ENCODE measurements around the gene GRM8.
A peak's percentile ranks its signal among the peaks of the same experiment; 100 is the strongest.

Gene GRM8

GRCh38 chr7:127252778-127253280, at the start of gene GRM8:
TSS of gene GRM8 (minus strand) at chr7:127252941.
- H3K4me1 Mint-ChIP-seq (ENCODE audit: low read depth) = peaks cover 17% of the 10 kb centered on the region
- H3K27me3 Mint-ChIP-seq = peaks cover 89% of the 10 kb centered on the region
- peak within 1 kb of the TSS; percentile 89 for H3K4me3 Mint-ChIP-seq
- peak within 1 kb of the TSS; percentile 48 for H3K27ac Mint-ChIP-seq
- peaks cover 7% of the 10 kb centered on the region for H3K36me3 Mint-ChIP-seq (ENCODE audit: low read depth)
- intact Hi-C loops (cut with micrococcal nuclease) = no loop called here
- no peaks in the 10 kb centered on the region for H3K9me3 Mint-ChIP-seq

- no peak overlapping the region for H3K4me3 Mint-ChIP-seq
- intact Hi-C loops (cut with micrococcal nuclease) = no loop called here
- no peaks in the 10 kb centered on the region for H3K4me1 Mint-ChIP-seq (ENCODE audit: low read depth)
- no peaks in the 10 kb centered on the region for H3K9me3 Mint-ChIP-seq
- H3K36me3 Mint-ChIP-seq (ENCODE audit: low read depth) = no peaks in the 10 kb centered on the region
- H3K27me3 Mint-ChIP-seq = peaks cover 9% of the 10 kb centered on the region
- no peak overlapping the region for H3K27ac Mint-ChIP-seq
Observed at GRCh38 chr7:127290801-127291361, 38.1 kb upstream of the GRM8 start.

- intact Hi-C loops (cut with micrococcal nuclease) = no loop called here
- Mint-ChIP-seq H3K4me3 (no peak overlapping the region), H3K36me3 (ENCODE audit: low read depth) (no peaks in the 10 kb centered on the region), H3K9me3 (no peaks in the 10 kb centered on the region), H3K4me1 (ENCODE audit: low read depth) (no peaks in the 10 kb centered on the region), H3K27me3 (peaks cover 6% of the 10 kb centered on the region), H3K27ac (no peak overlapping the region)
Observed at GRCh38 chr7:127290116-127290655, 37.4 kb upstream of the GRM8 start.

- Mint-ChIP-seq H3K4me1 (ENCODE audit: low read depth) (no peaks in the 10 kb centered on the region), H3K4me3 (no peak overlapping the region), H3K9me3 (no peaks in the 10 kb centered on the region), H3K27ac (no peak overlapping the region), H3K36me3 (ENCODE audit: low read depth) (no peaks in the 10 kb centered on the region), H3K27me3 (peaks cover 5% of the 10 kb centered on the region)
- intact Hi-C loops (cut with micrococcal nuclease) = no loop called here
Observed at GRCh38 chr7:127287133-127287532, 34.4 kb upstream of the GRM8 start.

GRCh38 chr7:127270093-127270492, 17.4 kb upstream of the GRM8 start:
- Mint-ChIP-seq H3K27me3 (peaks cover 12% of the 10 kb centered on the region), H3K27ac (no peak overlapping the region), H3K4me3 (no peak overlapping the region), H3K9me3 (no peaks in the 10 kb centered on the region), H3K36me3 (ENCODE audit: low read depth) (no peaks in the 10 kb centered on the region), H3K4me1 (ENCODE audit: low read depth) (no peaks in the 10 kb centered on the region)
- intact Hi-C loops (cut with micrococcal nuclease) = no loop called here

GRCh38 chr7:127266047-127266446, 13.3 kb upstream of the GRM8 start:
- Mint-ChIP-seq H3K27ac (no peak overlapping the region), H3K4me3 (no peak overlapping the region), H3K36me3 (ENCODE audit: low read depth) (no peaks in the 10 kb centered on the region), H3K4me1 (ENCODE audit: low read depth) (no peaks in the 10 kb centered on the region), H3K27me3 (peaks cover 28% of the 10 kb centered on the region), H3K9me3 (no peaks in the 10 kb centered on the region)
- intact Hi-C loops (cut with micrococcal nuclease) = no loop called here

- peaks cover 24% of the 10 kb centered on the region for H3K27me3 Mint-ChIP-seq
- H3K36me3 Mint-ChIP-seq (ENCODE audit: low read depth) = no peaks in the 10 kb centered on the region
- peaks cover 8% of the 10 kb centered on the region for H3K9me3 Mint-ChIP-seq
- H3K4me3 Mint-ChIP-seq = no peak overlapping the region
- intact Hi-C loops (cut with micrococcal nuclease) = no loop called here
- no peaks in the 10 kb centered on the region for H3K4me1 Mint-ChIP-seq (ENCODE audit: low read depth)
- no peak overlapping the region for H3K27ac Mint-ChIP-seq
Observed at GRCh38 chr7:127264219-127264618, 11.5 kb upstream of the GRM8 start.

- H3K4me3 Mint-ChIP-seq = no peak overlapping the region
- no peaks in the 10 kb centered on the region for H3K4me1 Mint-ChIP-seq (ENCODE audit: low read depth)
- no peak overlapping the region for H3K27ac Mint-ChIP-seq
- peaks cover 59% of the 10 kb centered on the region for H3K27me3 Mint-ChIP-seq
- intact Hi-C loops (cut with micrococcal nuclease) = no loop called here
- H3K9me3 Mint-ChIP-seq = peaks cover 12% of the 10 kb centered on the region
- H3K36me3 Mint-ChIP-seq (ENCODE audit: low read depth) = peaks cover 7% of the 10 kb centered on the region
Observed at GRCh38 chr7:127258111-127258510, 5.4 kb upstream of the GRM8 start.

GRCh38 chr7:127257086-127257485, 4.3 kb upstream of the GRM8 start:
- intact Hi-C loops (cut with micrococcal nuclease) = no loop called here
- Mint-ChIP-seq H3K27ac (no peak overlapping the region), H3K4me1 (ENCODE audit: low read depth) (peaks cover 6% of the 10 kb centered on the region), H3K9me3 (peaks cover 12% of the 10 kb centered on the region), H3K4me3 (no peak overlapping the region), H3K27me3 (peaks cover 68% of the 10 kb centered on the region), H3K36me3 (ENCODE audit: low read depth) (peaks cover 7% of the 10 kb centered on the region)

GRCh38 chr7:127256041-127256725, 3.4 kb upstream of the GRM8 start:
- intact Hi-C loops (cut with micrococcal nuclease) = no loop called here
- Mint-ChIP-seq H3K4me3 (no peak overlapping the region), H3K9me3 (peaks cover 12% of the 10 kb centered on the region), H3K27ac (no peak overlapping the region), H3K4me1 (ENCODE audit: low read depth) (peaks cover 15% of the 10 kb centered on the region), H3K36me3 (ENCODE audit: low read depth) (peaks cover 7% of the 10 kb centered on the region), H3K27me3 (peaks cover 68% of the 10 kb centered on the region)

- peaks cover 17% of the 10 kb centered on the region for H3K4me1 Mint-ChIP-seq (ENCODE audit: low read depth)
- H3K27ac Mint-ChIP-seq = no peak overlapping the region
- no peak overlapping the region for H3K4me3 Mint-ChIP-seq
- peaks cover 5% of the 10 kb centered on the region for H3K9me3 Mint-ChIP-seq
- intact Hi-C loops (cut with micrococcal nuclease) = no loop called here
- peaks cover 84% of the 10 kb centered on the region for H3K27me3 Mint-ChIP-seq
- H3K36me3 Mint-ChIP-seq (ENCODE audit: low read depth) = peaks cover 7% of the 10 kb centered on the region
Observed at GRCh38 chr7:127254163-127254684, 1.5 kb upstream of the GRM8 start.

- intact Hi-C loops (cut with micrococcal nuclease) = no loop called here
- Mint-ChIP-seq H3K4me1 (ENCODE audit: low read depth) (peaks cover 17% of the 10 kb centered on the region), H3K36me3 (ENCODE audit: low read depth) (peaks cover 7% of the 10 kb centered on the region), H3K27me3 (peaks cover 85% of the 10 kb centered on the region), H3K4me3 (peak overlapping the region; percentile 89), H3K27ac (peak overlapping the region; percentile 48), H3K9me3 (no peaks in the 10 kb centered on the region)
Observed at GRCh38 chr7:127253281-127254162, 781 bp upstream of the GRM8 start.

GRCh38 chr7:127252377-127252713, 396 bp downstream of the GRM8 start:
- peaks cover 7% of the 10 kb centered on the region for H3K36me3 Mint-ChIP-seq (ENCODE audit: low read depth)
- H3K4me1 Mint-ChIP-seq (ENCODE audit: low read depth) = peaks cover 17% of the 10 kb centered on the region
- peak overlapping the region; percentile 89 for H3K4me3 Mint-ChIP-seq
- intact Hi-C loops (cut with micrococcal nuclease) = no loop called here
- no peak overlapping the region for H3K27ac Mint-ChIP-seq
- no peaks in the 10 kb centered on the region for H3K9me3 Mint-ChIP-seq
- H3K27me3 Mint-ChIP-seq = peaks cover 90% of the 10 kb centered on the region
